ENCODE results near the gene DNAH11.
A peak's percentile ranks its signal among the peaks of the same experiment; 100 is the strongest.

Gene DNAH11

DNA sequence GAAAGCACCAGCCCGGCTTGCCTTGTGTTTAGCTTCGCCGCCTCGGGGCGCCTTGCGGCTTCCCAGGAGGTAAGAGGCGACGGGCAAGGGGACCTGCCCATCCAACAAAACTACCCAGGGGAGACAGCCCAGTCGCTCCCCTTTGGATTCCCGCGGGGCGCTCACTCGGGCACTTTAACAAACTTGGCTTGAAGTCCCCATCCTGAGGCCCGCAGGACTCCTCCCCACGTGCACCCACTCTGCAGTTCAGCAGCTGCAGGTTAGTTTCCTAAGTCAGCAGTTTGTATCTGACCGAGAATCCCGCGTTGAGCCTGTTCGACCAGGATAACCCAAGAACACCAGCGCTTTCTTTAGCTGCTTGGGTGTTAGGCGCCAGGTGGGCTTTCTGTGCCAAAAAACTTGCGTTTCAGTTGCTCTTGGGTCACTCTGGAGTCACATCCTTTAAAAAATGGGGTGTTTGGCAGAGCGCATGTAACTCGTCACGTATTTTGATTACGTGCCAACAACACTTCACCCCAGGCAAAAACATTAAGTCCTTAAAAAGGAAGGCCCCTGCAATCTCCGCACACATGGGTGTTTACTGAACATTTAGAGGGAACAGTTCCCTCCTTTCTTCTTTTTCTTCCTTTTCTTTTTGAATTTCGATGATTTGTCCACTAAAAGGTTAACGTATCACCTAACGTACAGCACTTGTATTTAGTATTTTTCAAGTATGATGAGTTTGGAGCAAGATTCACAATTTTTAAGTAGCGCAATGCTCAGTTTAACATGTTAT lies 876 bp downstream of the DNAH11 start:
- Mint-ChIP-seq H3K4me3 (peak overlapping the region; percentile 55), H3K9me3 (no peaks in the 10 kb centered on the region), H3K27me3 (peaks cover 44% of the 10 kb centered on the region), H3K4me1 (peaks cover 4% of the 10 kb centered on the region), H3K27ac (no peak overlapping the region), H3K36me3 (no peaks in the 10 kb centered on the region)

DNA sequence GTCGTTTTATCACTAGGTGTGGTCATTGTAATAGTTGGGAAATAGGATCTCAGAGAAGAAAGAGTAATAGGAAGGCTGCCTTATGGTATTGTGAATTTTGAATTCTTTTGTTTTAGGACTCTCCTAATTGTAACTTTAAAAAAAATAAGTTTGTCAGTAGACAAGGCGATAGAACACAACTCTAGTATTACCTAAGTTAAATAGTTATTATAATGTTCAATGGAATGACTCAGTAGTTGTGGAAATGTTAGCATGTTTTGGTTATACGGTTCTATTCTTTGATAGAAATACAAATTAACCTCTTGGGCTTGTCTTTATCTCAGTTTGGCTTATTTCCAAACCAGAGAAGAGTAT lies 1.4 kb downstream of the DNAH11 start:
- Mint-ChIP-seq H3K4me3 (peak overlapping the region; percentile 20), H3K4me1 (peaks cover 4% of the 10 kb centered on the region), H3K27me3 (peaks cover 40% of the 10 kb centered on the region), H3K27ac (no peak overlapping the region), H3K9me3 (no peaks in the 10 kb centered on the region), H3K36me3 (no peaks in the 10 kb centered on the region)

DNA sequence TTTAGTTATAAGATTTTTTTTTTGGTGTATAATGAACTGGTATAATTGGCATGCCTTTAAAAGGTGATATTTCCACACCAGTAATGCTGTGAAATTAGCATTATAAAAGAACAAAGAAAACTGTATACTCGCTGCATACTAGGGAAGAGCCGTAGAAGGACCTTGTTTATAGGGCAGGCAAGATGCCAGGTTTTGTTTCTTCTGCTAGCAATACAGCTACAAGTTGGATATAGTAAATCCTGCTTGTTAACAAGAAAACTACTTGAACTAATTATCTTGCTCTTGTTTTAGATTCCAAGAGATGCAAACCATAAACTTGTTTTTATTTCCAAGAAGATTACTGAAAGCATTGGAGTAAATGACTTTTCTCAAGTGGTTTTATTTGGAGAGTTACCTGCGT lies 1.9 kb downstream of the DNAH11 start:
- peaks cover 38% of the 10 kb centered on the region for H3K27me3 Mint-ChIP-seq
- peaks cover 4% of the 10 kb centered on the region for H3K4me1 Mint-ChIP-seq

DNA sequence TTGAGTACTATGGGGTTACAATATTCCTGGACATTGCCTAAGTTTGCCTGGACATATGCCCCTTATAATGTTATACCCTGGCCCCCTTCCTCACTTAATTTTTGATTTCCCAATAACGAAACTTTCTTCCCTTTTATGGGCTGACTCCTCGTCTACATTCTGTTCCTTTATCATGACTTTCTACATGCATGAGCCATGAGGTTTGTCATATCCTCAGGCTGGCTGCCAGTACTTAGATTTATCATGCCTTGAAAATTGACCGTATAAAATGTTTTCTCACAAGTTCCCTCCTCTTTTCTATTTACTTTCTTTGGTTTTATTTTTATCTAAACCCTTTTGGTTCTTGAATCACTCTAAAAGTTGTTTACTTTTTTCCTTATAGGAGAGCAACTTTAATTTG lies 4.7 kb downstream of the DNAH11 start:
- Mint-ChIP-seq H3K27ac (no peak overlapping the region), H3K4me3 (no peak overlapping the region), H3K9me3 (no peaks in the 10 kb centered on the region), H3K36me3 (no peaks in the 10 kb centered on the region), H3K27me3 (peaks cover 24% of the 10 kb centered on the region), H3K4me1 (peaks cover 4% of the 10 kb centered on the region)

More for the DNA sequence above, 1.9 kb downstream of the DNAH11 start:
- no peak overlapping the region for H3K27ac Mint-ChIP-seq
- no peaks in the 10 kb centered on the region for H3K36me3 Mint-ChIP-seq
- H3K9me3 Mint-ChIP-seq = no peaks in the 10 kb centered on the region
- H3K4me3 Mint-ChIP-seq = no peak overlapping the region

DNA sequence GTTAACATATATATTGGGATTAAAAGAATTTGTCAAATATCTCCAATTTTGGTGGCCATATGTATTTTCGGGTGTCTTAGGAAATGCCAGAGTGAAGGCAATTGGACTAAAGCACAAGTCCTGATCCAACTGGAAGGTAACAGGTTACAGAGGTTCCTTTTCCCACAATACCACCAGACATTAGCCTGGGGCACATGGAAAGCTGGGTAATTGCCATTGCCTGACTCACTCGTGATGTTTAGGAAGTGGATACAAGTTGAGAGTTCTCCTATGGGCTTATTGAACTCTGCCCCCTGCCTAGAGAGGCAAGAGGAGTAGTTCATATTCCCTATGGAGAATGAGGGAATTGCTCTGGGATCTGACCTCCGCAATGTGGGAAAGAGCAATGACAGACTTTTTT lies 5.7 kb downstream of the DNAH11 start:
- no peak overlapping the region for H3K4me3 Mint-ChIP-seq
- H3K9me3 Mint-ChIP-seq = no peaks in the 10 kb centered on the region
- peaks cover 23% of the 10 kb centered on the region for H3K27me3 Mint-ChIP-seq
- peaks cover 4% of the 10 kb centered on the region for H3K4me1 Mint-ChIP-seq
- no peak overlapping the region for H3K27ac Mint-ChIP-seq
- H3K36me3 Mint-ChIP-seq = no peaks in the 10 kb centered on the region

DNA sequence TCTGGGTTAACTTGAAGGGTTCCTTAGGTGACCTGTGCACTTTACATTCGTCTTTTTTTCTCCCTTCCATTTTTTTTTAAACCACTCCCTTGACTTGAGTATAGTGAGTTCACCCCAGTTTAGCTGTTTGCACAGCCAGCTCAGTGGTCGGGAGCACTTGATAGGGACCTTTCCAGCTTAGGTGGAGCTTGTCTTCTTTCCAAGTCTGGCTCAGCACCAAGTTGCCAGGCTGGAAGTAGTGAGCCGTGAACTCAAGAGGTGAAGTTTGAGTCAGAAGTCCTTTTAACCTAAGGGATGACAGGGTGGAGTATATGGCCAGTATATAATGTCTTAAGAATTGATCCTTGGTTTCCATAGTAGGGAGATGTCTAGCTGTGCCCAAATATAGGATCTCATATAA lies 7.2 kb downstream of the DNAH11 start:
- peaks cover 17% of the 10 kb centered on the region for H3K27me3 Mint-ChIP-seq
- no peak overlapping the region for H3K27ac Mint-ChIP-seq
- H3K36me3 Mint-ChIP-seq = no peaks in the 10 kb centered on the region
- no peaks in the 10 kb centered on the region for H3K4me1 Mint-ChIP-seq
- no peaks in the 10 kb centered on the region for H3K9me3 Mint-ChIP-seq
- no peak overlapping the region for H3K4me3 Mint-ChIP-seq

DNA sequence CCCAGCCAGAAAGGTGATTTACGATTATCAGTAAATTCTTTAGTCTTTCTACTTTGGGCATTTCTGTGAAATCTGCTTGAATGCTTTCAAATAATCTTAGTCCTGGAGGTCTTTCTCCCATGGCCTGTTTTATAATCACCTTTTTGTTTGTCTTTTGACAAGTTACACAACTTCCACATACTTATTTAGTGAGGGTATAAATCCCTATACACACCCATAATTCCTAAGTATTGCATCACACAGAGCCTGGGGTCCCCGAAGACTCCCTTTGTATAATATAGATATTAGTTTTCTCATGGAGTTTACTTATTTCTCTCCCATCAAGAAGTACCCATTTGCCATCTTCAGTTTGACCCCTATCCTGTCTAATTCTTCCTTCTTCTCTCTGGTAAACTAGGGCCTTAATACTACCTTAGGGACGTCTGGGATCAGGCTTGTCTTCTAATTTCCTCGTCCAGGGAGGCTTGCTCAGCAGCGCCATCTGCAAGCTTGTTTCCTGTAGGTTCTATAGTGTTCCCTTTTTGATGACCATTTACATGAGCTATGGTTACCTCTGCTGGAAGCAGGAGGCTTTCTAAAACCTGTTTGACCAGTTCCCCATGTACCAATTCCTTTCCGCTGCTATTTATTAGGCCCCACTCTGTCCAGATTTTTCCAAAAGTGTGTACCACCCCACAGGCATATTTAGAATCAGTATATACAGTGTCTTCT lies 8.1 kb downstream of the DNAH11 start:
- Mint-ChIP-seq H3K27ac (no peak overlapping the region), H3K9me3 (no peaks in the 10 kb centered on the region), H3K4me1 (no peaks in the 10 kb centered on the region)

DNA sequence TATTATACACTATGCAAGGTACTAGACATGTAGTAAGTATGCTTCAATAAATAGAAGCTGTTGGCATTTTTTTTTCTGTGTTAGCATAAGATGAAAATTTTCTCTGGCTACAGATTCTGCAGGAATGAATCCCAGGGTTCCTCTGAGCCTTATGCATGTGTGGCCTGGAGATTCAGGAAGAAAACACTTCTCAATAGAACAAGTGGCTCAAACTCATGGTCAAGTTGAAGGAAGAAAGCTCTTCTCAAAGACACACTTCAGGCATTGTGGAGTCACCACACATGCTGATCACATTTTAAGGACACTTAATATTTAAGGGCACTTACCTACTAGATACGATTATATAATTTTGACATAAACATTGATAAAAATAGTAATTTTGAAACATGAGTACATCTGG lies 19.5 kb downstream of the DNAH11 start:
- no peaks in the 10 kb centered on the region for H3K4me1 Mint-ChIP-seq
- no peaks in the 10 kb centered on the region for H3K36me3 Mint-ChIP-seq
- no peak overlapping the region for H3K4me3 Mint-ChIP-seq
- H3K27ac Mint-ChIP-seq = no peak overlapping the region
- H3K9me3 Mint-ChIP-seq = no peaks in the 10 kb centered on the region
- H3K27me3 Mint-ChIP-seq = no peaks in the 10 kb centered on the region

More for the DNA sequence above, 8.1 kb downstream of the DNAH11 start:
- Mint-ChIP-seq H3K36me3 (no peaks in the 10 kb centered on the region), H3K4me3 (no peak overlapping the region), H3K27me3 (peaks cover 15% of the 10 kb centered on the region)

DNA sequence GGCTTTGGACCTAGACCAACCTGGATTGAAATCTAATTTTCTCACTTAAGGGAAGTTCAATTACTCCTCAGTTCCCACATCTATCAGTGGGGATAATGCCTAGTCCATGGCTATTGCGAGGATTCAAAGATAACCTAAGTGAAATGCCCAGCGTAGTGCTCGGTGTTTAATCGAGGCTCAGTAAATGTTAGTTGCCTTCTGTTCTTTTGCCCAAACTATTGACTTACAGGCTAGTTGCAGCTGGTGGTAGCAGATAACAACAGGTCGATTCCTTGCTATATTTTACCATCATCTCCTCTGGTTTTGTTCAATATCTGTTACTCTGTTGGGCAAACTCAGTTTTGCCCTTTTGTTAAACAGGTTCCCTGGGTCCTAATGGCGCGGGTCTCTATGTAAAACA lies 22.8 kb downstream of the DNAH11 start:
- Mint-ChIP-seq H3K36me3 (no peaks in the 10 kb centered on the region), H3K27ac (no peak overlapping the region), H3K27me3 (no peaks in the 10 kb centered on the region), H3K4me3 (no peak overlapping the region), H3K4me1 (no peaks in the 10 kb centered on the region), H3K9me3 (no peaks in the 10 kb centered on the region)

DNA sequence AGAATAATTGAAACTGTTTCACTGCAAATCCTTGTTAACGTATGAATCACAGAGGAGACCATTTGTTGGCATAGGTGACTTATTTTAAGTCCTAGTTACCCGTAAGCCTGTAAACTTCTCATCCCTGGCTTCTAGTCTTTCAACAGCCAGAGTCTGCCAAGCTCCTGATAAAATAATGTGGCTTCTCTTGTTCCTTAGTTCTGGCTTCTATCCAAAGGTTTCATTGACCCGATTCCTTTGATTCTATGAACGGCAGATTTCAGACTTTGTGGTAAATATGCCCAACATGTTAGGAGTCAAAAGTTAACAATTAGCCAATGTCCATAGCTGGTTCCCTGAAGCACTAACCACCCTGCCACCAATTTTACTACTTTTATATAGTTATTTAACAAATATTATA lies 23.3 kb downstream of the DNAH11 start:
- Mint-ChIP-seq H3K4me3 (no peak overlapping the region), H3K36me3 (no peaks in the 10 kb centered on the region), H3K9me3 (no peaks in the 10 kb centered on the region), H3K27ac (no peak overlapping the region), H3K27me3 (no peaks in the 10 kb centered on the region), H3K4me1 (no peaks in the 10 kb centered on the region)

DNA sequence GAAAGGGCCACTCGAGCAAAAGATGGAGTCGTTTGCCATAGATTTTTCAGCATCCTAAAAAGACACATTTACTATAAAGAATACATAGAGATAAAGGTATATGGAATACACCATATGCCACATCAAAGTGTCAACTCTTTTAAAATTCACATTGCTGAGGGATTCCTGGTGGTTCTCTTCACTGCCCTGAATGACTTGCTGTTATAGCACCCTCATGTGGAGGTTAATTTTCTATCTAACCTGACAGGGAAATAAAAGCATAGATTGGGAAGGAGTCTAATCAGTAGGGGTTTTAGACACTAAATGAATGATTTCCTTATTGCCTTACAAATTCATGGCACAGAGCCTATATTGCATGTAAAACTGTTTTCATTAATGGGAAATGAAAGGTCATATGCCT lies 25.9 kb downstream of the DNAH11 start:
- Mint-ChIP-seq H3K27me3 (no peaks in the 10 kb centered on the region), H3K36me3 (no peaks in the 10 kb centered on the region), H3K27ac (no peak overlapping the region), H3K9me3 (no peaks in the 10 kb centered on the region), H3K4me3 (no peak overlapping the region), H3K4me1 (no peaks in the 10 kb centered on the region)

DNA sequence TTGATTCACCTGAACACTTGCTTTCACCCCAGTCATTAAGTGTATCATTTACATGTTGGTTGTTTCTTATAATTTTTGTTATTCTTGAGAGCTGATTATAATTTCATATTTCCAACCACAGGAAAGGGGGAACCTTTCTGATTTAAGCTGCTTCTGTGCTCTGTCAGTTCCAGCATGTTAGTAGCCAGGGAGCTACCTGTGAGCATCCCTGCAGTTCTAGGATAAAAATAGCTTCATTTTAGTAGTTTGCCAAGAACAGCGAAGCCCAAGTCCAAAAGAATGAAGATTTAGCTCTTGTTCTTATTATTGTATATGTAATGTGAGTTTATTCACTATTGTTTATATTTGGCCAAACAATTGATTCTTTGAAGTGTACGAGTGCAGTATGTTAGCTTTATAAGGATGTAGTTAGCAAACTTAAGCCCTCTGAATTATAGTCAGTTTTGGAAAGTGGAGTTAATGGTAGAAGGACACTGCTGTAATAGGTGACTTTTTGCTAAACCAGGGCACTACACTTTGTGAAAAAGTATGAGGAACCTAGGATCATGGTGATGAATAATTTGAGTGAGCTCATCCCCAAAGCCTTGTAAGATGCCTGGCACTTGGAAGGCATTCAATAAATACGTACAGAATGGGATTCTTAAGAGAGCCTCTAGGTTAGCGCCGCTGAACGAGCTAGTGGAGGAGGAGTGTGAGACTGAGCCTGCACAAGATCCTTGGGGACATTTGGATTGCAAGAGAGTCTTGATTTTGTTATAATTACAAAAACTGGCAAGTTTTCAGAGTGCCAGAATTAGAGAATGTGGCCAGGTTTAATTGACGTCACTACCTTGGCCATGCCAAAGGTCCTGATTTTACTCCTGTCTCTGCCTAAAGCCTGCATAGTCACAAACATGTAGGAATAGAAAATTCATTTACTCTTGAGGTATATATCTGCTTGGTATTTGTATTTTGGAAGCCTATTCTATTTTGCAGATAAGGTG lies 29.8 kb downstream of the DNAH11 start:
- Mint-ChIP-seq H3K4me1 (no peaks in the 10 kb centered on the region), H3K4me3 (no peak overlapping the region), H3K36me3 (no peaks in the 10 kb centered on the region), H3K9me3 (no peaks in the 10 kb centered on the region), H3K27me3 (peaks cover 1% of the 10 kb centered on the region), H3K27ac (no peak overlapping the region)

DNA sequence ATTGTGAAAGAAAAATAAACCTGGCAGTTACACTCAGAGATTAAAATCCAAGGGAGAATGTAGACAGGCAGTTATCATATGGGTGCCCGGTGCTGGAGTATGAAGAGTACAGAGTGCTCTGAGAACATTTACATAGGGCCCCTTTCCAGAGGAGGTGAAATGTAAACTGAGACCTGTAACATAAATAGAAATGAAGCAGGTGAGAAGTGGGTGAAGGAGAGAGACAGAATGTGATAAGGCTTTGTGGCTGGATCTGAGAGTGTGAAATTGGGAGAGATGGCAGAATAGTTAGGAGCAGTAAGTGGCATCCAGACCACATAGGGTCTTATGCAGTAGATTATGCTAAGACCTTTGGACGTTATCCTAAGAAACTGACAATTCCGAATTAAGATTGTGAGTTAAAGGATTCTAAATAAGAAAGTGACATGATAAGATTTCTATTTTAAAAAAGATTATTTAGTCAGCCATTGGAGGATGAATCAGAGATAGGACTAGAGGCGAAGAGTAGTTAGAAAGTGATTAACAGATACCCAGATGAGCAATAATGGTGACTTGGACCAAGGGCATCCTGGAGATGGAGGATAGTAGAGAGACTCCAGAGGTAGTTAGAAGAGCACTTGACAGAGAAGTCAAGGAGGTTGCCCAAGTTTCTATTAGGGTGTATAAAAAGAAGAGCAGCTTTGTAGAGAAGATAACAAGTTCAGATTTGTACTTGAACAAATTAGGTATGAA lies 36.7 kb downstream of the DNAH11 start:
- Mint-ChIP-seq H3K4me1 (no peaks in the 10 kb centered on the region), H3K36me3 (no peaks in the 10 kb centered on the region), H3K4me3 (no peak overlapping the region), H3K27me3 (peaks cover 3% of the 10 kb centered on the region), H3K9me3 (peaks cover 9% of the 10 kb centered on the region), H3K27ac (no peak overlapping the region)

DNA sequence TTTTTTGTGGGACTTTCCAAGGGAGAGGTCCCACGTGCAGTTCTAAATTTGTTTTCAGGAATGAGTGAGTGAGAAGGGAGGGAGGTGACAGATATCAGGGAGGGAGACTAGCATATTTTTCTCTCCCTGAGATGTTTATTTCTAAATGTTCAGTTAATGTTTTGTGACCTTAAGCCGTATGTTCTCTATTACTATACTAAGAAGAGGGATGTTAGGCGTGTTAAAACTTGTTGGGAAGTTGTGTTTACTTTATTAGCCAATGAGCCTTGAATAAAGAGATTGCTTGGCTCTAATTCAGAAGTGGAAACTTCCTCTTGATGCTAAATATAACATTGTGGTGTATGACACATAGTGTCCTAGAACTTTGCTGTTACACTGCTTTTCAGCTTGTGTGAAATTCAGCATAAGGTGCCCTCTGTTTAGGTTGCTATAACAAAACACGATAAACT lies 37.3 kb downstream of the DNAH11 start:
- Mint-ChIP-seq H3K4me3 (no peak overlapping the region), H3K9me3 (peaks cover 9% of the 10 kb centered on the region), H3K27me3 (peaks cover 3% of the 10 kb centered on the region), H3K36me3 (no peaks in the 10 kb centered on the region), H3K4me1 (no peaks in the 10 kb centered on the region), H3K27ac (no peak overlapping the region)

DNA sequence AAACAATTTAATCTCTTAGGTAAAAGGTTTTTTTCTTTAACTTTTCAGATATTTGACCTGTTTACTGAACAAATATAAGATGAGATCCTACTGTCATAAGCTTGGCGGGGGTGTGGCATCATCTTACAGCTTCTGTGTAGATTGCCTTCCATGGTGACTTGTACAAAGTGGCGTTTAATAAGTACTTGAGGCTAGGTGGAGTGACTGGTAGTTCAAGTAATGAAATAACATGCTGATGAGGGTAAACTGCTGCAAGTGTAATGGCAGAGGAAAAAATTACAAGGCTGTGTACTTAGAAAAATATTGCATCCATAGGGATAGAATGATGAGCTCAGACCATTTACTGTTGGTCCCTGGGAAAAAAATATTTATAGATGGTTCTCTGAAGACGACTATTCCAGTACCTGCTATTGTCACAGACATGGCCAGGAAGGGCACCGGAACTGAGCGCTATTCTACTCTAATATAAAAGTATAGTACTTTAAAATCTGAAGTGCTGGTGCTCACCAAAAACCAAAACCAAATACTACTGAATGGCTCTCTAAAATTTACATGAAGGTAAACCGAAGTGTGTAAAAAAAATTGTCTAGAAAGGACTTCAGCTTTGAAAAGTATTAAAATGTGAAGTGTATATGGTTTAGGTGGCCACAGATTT lies 42.4 kb downstream of the DNAH11 start:
- Mint-ChIP-seq H3K27ac (no peak overlapping the region), H3K4me1 (peaks cover 13% of the 10 kb centered on the region)

More for the DNA sequence above, 42.4 kb downstream of the DNAH11 start:
- Mint-ChIP-seq H3K36me3 (no peaks in the 10 kb centered on the region), H3K4me3 (no peak overlapping the region), H3K9me3 (peaks cover 9% of the 10 kb centered on the region), H3K27me3 (no peaks in the 10 kb centered on the region)

All from activated naive CD4-positive, alpha-beta T cell treated with anti-CD3 and anti-CD28 coated beads, Interleukin-2, amount 50 U/mL, for 24 hours (primary cell).